Measurements from ENCODE around the gene PHLDA3.

Gene PHLDA3

DNA sequence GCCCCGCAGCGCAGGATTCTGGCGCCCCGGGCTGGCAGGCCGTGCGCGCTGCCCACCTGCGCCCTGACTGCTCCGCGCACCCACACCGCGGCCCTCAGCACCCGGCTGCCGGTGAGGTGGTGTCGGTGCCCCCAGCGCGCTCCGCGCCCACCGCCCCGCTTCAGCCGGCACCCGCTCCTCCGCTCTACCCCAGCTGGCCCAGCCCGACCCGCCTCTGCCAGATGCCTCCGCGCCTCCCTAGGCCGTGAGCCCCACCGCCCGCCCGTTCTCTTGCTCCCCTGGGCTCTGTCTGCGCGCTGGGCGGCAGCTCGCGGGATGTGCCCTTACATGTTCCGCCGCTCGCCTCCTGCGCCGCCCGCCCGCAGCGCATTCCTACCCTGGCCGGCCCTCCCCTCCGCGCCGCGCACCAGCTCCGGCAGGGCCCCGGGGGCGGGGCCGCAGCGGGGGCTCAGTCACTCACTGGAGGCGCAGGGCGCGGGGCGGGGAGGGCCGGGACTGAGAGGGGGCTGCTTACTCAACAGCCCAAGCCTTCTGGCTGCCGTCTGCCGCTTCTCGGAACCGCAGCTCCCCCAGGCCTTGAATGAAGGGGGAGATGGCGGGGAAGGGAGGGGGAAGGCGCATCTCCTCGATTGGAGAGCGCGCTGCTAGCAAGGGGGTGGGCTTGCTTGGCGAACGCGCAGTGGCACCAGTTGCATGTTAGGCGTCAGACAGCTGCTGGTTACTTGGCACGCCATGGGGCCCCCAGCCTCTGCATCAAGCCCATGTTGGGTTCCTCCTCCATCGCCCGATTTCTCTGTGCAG is at the start of gene PHLDA3:
Gene PHLDA3, minus strand, starts transcription at position 345 of the 801 bp plus-strand sequence. CDS start 402 bp downstream, outside the sequence.
- peak; percentile 39 to 41 for DNase-seq

DNA sequence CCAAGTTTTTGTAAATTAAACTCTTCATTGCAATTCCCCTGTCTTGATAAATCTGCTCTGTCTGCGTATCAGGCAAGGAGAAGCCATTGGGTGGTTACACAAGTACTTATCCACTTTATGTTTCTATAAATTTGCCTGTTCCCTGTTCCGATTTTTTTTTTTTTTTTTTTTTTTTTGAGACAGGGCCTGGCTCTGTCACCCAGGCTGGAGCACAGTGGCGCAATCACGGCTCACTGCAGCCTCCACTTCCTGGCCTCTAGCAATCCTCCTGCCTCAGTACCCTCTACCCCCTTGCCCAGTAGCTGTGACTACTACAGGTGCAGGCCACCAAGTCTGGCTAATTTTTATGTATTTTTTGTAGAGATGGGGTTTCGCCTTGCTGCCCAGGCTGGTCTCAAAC is 49.1 kb upstream of the PHLDA3 start:
- no peak for DNase-seq

DNA sequence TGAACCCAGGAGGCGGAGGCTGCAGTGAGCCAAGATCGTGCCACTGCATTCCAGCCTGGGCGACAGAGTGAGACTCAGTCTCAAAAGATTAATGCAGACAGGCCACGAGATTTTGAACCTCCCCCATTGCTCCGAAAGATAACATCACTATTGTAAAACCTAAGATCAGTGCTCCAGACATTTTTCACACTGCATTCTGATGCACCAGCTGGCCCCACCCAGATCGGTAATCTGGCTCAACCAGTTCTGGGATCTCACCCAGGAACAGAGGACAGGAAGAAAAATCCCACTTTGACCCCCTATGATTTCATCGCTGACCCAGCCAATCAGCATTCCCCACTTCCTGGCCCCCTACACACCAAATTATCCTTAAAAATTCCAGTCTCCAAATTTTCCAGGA is 48.6 kb upstream of the PHLDA3 start:
- DNase-seq = no peak

DNA sequence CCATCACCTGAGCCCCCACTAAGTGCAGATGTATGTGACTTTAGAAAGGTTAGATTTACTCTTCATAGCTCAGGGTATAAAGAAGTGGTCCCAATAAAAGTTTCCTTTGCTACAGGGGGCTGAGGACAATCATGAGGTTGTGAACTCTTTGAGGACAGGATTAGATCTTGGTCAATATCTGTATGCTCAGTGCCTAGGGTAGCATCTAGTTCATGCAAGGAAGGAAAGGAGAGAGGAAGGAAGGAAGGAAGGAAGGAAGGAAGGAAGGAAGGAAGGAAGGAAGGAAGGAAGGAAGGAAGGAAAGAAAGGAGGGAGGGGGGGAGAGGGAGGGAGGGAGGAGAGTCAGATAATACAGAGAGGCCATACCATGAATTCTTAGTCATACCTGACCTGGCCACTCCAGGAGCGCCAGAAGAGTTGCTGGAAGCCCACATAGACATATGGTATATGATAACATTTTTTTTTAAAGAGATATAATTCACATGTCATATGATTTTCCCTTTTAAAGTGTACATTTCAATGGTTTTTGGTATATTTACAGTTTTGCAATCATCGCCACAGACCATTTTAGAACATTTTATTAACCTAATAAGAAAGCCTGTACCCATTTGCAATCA is 47.6 kb upstream of the PHLDA3 start:
- DNase-seq = no peak

DNA sequence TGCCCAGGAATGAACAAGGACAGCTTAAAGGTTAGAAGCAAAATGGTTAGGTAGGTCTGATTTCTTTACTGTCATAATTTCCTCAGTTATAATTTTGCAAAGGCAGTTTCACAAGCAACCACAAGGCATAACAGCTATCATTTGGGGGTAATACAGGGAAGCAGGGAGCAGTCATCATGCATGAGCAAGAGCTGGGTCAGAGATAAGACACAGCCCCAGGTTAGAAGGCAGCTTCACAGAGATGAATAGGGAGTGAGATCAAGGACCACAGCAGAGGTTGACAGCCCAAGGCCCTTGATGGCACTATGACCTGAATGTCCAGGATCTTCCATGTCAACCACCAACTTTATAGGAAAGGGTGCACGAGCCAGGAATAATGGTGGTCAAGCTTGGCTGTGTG is 46.9 kb upstream of the PHLDA3 start:
- DNase-seq = no peak

DNA sequence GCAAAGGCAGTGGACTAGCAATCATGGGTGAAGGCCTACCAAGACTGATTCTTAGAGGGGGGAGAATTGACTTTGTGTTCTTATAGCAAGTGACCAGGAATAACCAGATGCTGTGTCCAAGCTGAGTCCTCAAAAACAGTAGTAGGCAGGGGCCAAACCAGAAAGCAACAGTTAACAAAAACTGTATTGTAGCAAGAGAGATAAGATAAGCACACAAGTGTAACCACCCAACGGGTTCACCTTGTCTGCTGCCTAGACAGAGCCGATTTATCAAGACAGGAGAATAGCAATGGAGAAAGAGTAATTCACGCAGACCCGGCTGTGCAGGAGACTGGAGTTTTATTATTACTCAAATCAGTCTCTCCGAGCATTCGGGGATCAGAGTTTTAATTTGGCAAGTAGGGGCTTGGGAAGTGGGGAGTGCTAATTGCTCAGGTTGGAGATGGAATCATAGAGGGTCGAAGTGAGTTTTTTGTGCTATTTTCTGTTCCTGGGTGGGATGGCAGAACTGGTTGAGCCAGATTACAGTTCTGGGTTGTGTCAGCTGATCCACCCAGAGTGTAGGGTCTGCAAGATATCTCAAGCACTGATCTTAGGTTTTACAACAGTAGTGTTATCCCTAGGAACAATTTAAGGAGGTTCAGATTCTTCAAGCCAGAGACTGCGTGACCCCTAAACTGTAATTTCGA is 46.2 kb upstream of the PHLDA3 start:
- DNase-seq = no peak

DNA sequence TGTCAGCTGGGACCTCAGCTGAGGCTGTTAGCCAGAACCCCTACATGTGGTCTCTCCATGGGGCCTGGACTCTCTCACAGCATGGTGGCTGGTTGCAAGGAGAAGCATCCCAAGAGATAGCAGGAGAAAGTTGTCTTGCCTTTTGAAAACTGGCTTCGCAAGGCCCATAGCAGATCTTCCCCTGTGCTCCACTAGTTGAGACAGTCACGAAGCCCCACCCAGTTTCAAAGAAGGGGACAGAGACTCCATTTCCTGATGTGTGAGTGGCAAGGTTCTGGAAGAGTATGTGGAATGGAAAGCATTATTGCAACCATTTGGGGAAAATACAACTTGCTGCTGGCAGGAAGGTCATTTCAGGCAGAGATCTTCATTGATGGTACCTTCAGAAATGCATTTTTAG is 45.5 kb upstream of the PHLDA3 start:
- no peak for DNase-seq

DNA sequence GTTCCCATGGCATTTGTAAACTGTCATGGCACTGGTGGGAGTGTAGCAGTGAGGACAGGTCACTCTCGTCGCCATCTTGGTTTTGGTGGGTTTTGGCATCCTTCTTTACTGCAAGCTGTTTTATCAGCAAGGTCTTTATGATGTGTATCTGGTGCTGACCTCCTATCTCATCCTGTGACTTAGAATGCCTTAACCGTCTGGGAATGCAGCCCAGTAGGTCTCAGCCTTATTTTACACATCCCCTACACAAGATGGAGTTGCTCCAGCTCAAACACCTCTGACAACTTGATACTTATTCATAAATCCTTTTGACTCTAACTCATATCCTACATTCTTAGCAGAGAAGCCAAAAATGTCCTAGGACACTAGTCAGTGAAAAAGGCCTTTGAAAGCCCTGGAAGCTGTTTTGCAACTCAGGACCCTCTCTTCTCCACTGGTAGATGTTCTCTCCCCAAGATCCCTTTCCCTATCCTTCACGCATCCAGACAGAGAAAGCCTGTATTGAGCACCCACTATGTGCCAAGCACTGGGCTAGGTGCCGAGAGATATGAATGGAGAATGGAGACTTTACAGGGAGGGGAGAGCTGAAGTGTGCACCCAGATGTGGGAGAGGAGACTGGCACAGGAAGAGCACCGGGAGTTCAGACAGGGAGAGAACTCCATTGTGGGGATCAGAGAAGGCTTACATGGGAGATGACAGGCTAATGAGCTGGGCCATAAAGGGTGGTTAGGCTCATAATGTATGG is 44.7 kb upstream of the PHLDA3 start:
- no peak for DNase-seq

DNA sequence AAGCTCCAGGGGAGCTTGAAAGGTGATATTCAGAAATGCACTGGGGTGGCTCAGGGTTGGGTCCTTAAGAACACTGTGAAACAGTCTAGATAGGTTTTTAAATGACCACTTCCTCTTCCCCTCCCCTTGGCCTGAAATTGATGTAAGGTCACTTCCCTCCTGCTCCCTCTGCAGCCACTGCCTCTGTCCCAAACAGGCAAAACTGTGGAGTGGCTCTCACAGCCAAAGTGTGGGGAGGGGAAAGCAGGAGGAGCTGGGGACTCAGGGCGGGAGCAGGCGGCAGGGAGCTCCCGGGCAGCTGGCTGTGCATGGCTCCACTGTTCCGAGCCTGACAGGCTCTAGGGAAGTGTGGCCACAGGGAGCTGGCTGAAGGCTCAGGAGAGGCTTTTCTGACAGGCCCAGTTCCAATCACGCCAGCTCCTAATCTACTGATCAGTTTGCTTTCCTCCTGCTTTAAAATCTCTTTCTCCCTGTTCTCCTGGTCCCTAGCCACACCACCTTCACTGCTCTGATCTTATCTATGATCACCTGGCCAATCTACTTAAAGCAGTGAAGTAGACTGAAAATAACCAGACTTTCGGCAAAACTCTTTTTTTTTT is 43.1 kb upstream of the PHLDA3 start:
- no peak for DNase-seq

DNA sequence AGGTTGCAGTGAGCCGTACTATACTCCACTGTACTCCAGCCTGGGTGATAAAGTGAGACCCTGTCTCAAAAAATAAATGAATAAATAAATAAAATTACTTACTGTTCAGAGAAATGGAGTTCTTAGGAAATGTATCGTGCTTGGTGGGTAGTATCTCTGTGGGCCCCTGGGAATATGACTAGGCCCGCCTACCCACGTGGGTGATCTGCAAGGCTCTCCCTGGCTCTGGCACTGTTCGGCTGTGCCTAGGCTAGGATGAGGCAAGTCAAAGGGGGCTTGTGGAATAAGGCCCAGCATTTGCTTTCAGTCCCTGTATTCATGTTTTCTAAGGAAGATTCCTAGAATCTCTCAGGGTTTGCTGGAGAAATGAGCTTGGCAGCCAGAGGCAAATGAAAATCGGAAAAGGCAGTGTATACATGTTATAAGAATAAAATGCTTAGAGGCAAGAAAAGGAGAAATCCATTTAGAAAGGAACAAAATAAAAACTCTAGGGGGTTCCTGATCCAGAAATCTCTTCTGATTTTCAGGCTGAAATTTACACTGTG is 42.5 kb upstream of the PHLDA3 start:
- DNase-seq = no peak

DNA sequence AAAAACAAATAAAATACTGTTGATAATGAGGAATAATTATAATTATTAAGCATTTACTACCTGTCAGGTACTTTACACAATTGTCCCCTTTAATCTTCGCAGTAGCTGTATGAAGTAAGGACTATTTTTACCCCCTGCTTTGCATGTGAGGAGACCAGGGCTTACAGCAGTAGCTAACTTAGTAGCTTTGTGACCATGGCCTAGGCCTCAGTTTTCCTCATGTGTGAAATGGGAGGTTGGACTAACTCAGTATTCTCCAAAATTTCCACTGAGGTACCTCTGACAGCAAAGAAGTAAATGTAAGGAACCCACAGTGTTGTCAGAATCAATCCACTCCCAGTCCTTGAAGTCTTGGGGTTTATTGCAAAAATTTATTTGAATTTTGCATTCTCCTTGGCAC is 41.7 kb upstream of the PHLDA3 start:
- no peak for DNase-seq

DNA sequence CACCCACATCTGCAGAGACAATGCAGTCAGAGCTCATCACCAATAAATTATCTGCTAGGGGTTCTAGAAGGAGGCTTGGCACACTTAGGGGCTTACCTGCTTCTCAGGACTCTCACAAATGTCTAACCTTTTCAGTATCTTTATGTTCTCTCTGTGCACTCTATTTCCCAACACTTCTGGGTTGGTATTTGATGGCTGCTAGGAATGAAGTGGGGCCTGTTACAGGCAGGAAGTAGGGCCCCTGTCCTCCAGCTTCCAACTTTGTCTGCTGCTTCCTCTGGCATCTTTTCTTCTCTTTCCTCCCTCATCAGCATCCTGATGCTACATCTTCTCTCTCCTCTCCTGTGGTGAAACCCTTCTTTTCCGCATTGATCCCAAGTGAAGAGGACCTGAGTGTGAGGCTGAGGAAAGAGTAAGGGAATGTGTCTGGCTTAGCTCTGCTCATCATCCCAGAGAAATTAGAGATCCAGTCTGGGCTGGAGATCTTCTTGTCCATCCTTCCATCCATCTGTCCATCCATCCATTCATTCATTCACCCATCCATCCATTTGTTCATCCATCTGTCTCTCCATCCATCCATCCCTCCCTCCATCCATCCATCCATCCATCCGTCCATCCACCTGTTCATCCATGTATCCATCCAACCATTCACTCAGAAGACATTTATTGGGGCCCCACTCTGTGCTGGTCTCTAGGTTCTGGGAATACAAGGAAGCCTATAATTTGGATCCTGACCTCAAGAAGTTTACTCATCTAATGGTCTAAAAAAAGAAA is 40.8 kb upstream of the PHLDA3 start:
- DNase-seq = no peak

DNA sequence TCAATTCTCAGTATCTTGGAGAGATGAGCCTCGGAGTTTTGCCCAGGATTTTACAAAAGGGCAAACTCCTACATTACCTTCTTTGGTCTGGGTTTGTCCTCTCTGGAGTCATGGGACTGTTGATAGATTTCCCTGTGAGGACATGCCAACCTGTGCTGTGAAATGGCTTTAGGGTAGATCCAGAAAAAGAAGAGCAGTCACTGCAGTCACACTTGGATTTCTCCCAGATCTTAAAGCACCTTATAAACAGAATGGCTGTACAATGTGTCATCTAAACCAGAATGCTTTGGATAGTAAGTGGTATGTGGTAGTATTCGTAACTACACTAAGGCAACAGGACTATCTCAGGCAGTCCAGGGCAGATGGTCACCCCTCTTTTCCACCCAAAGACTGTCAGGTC is 39.8 kb upstream of the PHLDA3 start:
- no peak for DNase-seq

DNA sequence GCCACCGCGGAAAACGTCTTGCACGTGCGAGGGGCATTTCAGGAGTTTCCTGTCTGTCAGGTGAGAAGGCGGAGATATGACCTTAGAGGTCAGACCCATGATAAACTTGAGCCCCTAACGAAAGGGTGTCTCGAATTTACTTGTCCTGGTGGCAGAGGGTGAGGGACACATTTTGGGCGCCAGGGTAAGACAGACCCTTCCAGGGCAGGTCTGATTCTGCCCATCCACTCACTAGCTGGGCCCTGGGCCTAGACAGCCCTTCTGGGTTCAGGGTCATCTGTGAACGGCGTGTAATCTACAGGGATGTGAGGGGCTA is 38.3 kb upstream of the PHLDA3 start:
- DNase-seq = peak in 1 of 2 experiments; percentile 4

DNA sequence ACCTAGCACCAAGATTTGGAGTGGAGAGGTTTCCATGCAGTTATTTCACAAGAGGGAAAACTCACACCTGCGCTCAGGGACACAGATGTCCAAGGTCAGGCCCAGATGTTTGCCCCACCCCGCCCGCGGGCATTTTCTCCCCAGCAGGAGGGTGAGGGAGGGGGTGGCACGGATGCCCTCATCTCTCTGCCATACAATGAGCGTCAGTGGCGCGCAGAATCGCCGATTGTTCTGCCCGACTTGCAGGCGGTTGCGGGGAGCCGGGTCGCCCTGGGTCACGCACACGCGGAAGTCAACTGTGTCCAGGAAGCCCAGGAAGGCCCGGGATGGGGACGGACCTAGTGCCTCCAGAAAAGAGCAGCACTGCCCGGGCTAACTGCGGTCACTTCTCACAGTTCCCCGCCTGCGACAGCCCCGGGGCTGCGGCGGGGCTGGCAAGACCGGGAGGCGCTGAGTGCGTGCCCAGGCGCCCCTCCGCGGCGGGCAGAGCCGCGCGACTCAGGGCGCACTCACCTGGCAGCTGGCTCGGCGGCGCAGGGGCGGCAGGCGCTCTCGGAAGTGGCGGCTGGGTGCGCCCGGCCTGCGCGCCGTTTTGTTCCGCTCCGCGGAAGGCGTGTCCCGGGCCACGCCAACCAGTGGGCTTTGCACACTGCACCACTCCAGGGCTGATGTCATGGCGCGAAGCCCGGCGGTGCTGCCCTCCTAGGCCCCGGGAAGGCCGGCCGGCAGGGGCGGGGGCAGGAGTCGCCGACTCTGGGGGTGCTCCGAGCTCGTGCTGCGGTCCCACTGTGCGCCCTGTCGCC is 37.8 kb upstream of the PHLDA3 start, which contains the start of gene CSRP1:
Gene CSRP1, minus strand, starts transcription at position 567 of the 803 bp plus-strand sequence. CDS start 10,820 bp downstream, outside the sequence.
- DNase-seq = peak; percentile 80

DNA sequence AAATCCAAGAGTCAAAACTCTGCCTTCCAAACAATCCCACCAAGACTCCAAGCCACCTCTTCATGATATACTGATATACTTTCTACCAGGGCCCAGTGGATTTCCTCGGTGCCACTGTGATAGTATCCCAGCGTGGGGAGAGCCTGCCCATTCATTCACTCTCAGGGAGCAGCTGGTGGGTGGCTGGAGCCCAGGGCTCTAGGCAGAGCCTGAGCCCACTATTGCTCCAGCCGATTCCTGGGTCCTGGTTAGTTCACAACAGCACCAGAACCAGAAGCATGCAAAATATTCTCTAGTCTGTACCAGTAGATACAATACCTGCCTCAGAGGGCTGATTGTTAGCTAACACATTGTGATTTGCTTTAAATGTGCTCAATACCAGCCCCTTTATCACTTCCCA is 37.1 kb upstream of the PHLDA3 start:
- no peak for DNase-seq

DNA sequence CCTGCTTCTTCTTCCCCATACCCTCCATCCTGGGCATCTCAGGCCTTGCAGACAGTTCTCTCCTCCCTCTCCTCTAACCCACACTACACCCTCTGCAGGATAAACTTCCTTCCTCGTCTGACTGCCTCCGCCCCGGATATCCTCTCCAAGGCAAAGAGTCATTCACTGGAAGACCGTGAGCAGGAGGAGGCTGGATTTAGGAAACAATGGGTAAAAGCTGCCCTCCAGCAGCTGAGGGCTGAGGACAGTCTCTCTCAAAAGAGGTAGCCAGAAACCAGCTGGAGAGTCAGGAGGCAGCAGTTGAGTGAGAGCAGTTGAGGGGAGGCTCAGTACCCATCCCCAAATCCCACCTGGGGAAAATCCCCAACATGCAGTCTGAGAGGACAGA is 36.5 kb upstream of the PHLDA3 start:
- no peak for DNase-seq

DNA sequence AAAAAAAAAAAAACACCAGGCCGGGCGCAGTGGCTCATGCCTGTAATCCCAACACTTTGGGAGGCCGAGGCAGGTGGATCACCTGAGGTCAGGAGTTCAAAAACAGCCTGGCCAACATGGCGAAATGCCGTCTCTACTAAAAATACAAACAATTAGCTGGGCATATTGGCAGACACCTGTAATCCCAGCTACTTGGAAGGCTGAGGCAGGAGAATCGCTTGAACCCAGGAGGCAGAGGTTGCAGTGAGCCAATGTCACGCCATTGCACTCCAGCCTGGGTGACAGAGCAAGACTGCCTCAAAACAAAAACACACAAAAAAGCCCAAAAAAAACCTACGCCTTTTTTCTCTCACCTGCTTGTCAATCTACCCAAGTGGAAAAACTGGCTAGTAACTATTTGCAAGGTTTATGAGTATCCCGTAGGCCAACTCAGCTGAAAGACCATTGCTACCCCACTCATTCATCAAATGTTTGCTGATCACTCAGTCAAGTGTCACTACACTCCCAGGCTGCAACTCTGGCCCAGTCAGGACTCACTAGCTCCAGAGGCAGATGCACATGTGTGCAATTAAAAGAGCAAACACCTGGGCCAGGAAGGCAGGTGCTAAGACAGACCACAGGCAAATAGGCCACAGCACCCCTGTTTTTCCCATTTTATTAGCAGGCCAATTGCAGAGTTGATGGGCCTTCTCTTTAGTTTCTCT is 36.0 kb upstream of the PHLDA3 start:
- DNase-seq = no peak

DNA sequence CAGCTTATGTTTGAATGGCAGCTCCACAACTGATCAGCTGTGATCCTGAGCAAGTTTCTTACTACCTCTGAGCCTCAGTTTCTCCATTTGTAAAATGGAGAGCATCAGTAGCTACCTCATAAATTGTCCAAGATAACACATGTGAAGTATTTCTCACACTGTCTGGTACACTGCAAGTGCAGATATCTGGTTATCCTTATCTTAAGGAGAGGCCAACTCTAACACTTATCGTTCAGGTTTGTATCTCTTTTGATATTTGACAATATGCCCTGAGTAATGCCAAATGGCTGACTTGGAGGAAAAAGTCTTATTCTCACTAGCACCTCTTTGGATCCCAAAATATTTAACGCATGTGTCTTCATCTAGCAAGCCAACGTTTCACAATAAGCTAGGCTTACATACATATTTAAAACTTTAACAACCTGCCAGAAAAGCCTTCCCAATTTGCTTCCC is 35.2 kb upstream of the PHLDA3 start:
- DNase-seq = no peak
